GM21825 (cell line): ENCODE measurements around the gene B4GAT1.
"Not testable (repeated sequence)": the region's sequence is repeated elsewhere in the genome, so short reads cannot be mapped to it uniquely, and the experiment has no call there.

Experiments used
- ATAC-seq: cut with Tn5 transposase; IDR thresholded peaks from one replicate; pipeline ENCODE4 v1.9.1; 2021; ENCODE audit warnings: mild to moderate bottlenecking, moderate library complexity; ENCODE audit not compliant: unreplicated experiment

Gene B4GAT1

DNA sequence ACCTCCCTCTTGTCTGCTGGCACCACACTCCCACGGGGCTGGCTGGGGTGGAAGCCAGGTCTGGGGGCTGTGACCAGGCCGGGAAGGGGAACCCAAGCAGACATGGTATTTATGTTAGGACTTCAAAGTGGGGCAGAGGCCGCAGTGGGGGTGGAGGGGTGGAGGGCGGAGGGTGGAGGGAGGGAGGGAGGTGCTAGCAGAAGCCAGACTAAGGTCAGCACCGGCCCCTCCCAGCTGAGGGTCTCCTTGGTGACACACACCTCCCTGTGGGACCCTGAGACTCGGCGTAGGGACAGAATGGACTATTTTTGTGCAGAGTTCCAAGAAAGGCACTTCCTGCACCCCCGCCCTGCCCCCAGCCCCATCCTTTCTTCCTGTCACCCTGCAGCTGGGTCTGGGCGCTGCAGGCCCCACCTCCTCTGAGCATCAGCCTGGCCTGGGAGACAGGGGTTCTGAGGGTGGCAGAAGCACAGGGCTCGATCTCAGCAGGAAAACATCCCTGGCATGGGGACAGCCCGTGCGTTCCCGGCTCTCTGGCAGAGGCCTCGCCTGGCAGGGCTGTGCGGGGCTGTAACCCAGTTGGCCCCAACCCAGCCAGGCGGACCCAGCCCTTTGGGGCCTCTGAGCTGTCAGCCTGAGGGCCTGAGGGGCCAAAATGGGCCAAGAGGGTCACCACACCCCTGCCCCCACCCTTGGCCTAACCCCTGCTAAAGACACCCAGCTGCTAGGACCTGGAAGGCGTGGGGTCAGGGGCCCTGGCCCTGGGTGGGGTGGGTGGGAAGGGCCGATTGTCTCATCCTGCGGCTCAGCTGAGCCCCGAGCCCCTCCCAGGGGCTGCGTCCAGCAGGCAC lies 20.9 kb downstream of the B4GAT1 start:
- ATAC-seq = no peak

DNA sequence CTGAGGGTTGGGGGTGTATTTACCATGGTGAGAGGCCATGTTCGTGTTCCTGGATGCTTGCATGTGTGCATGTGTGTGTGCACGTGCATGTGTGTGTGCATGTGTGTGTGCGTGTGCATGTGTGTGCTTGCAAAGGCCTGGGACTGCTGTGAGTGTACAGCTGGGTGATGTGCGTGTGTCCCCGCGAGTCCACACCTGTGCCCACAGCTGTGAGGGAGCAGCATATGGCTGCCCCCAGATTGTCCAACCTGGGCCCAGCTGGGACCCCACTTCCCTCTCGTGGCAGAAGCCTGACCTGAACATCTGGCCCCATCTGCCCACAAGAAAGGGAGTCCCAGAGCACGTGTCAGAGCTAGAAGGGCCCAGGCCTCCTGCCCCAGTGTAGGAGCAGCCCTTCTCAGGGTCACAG lies 22.2 kb downstream of the B4GAT1 start:
- no peak for ATAC-seq

DNA sequence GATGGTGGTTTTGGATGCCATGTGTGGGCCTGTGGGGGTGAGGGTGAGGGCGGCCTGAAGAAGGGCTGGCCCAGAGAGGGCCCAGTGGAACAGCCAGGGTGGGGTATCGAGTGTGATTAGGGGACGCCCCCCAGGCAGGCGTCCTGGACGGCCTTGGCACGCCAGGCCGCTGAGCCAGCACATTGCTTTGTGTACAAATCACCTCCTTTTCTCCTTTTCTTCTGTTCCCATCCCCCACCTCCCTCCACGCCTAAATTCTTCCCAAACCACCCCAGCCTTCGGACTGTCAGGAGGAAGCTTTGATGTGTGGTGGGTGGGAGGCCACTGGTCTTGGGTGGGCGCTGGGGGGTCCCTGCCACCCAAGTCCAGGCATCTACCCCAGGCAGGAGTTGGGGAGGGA lies 22.8 kb downstream of the B4GAT1 start:
- ATAC-seq = no peak

DNA sequence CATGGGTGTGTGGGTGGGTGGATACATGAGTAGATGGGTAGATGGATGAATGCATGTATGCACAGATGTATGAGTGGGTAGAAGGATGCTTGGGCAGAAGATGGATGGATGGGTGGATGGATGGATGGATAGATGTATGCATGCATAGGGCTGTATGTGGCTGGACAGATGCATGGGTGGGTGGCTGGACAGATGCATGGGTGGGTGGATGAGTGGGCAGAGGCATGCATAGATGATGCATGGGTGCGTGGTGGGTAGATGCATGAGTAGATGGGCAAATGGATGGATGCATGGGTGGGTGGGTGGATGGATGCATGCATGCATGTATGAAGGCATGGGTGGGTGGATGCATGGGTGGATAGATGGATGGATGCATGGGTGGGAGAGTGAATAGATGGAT lies 23.7 kb downstream of the B4GAT1 start:
- no peak for ATAC-seq

DNA sequence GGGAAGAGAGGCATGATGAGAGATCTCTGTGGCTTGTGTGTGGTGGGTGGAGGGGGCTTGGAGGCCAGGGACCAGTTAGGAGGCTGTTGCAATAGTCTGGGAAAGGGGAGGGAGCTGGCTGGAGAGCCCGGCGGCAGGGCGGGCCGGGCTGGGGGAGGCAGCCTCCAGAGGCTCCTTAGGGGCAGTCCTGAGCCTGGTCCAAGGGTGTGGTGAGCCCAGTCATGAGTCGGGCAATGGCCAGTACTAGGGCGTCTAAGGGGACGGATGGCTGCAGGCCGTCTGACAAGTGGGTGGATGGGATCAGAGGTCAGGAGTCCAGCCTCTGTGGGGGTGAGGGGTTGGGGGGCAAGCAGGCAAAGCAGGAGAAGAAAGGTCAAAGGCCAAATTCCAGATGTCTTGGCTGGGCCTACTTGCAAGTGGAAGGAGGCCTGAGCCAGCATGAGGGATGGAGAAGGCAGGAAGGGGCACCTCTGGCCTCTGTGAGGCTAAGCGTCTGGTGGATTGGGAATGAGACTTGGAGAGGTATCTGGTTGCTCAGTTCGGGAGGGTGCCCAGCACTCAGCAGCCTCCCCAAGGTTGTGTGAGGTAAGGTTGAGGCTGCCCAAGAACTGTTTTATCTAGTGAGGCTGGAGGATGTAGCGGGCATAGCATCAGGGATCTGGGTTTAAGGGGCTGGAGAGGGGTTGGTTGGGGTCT lies 24.5 kb downstream of the B4GAT1 start:
- ATAC-seq = no peak

DNA sequence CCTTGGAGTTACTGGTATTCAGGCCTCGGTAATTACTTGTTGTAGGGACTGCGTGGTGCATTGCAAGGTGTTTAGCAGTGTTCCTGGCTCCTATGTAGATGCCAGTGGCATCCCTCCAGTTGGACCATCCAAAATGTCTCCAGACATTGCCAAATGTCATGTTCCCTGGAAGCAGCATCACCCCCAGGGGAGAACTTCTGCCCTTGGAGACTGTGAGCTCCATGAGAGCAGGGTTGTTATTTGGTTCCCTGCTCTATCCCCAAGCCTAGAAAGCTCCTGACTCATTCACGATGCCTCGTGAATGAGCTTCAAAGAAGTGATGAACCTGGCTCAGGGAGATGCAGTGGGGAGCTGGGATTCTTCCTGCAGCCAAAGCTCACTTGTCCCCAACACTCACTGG lies 25.8 kb downstream of the B4GAT1 start:
- ATAC-seq = no peak

DNA sequence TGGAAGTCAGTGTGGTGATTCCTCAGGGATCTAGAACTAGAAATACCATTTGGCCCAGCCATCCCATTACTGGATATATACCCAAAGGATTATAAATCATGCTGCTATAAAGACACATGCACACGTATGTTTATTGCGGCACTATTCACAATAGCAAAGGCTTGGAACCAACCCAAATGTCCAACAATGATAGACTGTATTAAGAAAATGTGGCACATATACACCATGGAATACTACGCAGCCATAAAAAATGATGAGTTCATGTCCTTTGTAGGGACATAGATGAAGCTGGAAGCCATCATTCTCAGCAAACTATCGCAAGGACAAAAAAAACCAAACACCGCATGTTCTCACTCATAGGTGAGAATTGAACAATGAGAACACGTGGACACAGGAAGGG lies 26.7 kb downstream of the B4GAT1 start:
- ATAC-seq = not testable (repeated sequence)

DNA sequence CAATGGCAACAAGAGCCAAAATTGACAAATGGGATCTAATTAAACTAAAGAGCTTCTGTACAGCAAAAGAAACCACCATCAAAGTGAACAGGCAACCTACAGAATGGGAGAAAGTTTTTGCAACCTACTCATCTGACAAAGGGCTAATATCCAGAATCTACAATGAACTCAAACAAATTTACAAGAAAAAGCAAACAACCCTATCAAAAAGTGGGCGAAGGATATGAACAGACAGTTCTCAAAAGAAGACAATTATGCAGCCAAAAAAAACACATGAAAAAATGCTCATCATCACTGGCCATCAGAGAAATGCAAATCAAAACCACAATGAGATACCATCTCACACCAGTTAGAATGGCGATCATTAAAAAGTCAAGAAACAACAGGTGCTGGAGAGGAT lies 27.1 kb downstream of the B4GAT1 start:
- not testable (repeated sequence) for ATAC-seq

DNA sequence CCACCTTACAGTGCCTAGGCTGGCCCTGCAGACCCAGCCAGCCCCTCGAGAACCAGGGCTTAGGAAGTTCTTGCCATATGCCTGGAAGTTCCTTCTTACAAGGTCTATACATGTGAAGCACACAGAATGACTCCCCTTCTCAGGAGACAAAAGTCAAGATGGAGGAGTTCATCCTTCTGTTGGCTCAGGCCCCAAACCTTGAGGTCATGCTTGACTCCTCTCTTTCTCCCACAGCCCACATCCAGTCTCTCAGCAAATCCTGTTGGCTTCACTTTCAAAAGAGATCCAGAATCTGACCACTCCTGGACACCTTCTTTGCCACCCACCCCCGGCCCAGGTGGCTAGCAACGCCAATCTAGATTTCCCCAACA lies 28.8 kb downstream of the B4GAT1 start:
- ATAC-seq = no peak

DNA sequence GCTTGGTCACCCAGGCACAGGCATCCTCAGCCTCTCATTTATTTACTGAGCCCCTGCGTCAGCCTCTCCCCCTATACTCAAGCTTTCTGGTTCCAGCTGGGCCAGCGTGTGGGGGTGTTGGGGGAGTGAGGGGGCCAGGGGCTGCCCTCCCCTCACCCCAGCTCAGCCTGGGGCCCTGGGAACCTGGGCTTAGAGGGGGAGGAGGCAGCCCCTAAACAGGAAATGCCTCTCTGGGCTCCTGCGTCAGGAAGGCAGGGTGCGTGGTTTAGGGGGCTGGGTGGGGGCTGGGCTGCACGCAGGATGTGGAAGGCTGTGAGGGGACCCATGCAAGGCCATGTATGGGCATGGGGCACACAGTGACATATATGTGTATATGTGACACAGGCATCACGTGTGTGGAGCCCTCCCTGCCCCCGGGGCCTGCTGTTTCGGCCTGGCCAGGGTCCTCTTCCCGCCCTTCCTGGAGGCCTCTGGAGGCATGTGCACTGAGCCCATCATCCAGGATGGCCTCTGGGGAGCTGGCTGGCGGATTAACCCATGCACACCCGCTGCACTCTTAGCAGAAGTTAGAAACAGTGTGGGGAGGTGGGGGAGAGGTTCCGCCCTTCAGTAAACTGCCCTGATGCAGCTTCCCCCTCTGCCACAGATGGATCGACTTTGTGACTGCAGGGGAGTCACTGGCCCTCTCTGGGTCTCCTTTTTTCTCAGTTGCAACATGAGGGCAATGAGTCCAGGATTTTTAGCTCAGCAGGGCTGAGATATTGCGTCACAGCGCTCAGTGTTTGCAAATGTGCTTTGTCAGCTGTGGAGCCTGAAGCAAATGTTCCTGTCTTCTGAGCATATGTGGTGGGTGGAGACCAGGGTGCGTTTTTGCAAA lies 29.5 kb downstream of the B4GAT1 start:
- no peak for ATAC-seq

DNA sequence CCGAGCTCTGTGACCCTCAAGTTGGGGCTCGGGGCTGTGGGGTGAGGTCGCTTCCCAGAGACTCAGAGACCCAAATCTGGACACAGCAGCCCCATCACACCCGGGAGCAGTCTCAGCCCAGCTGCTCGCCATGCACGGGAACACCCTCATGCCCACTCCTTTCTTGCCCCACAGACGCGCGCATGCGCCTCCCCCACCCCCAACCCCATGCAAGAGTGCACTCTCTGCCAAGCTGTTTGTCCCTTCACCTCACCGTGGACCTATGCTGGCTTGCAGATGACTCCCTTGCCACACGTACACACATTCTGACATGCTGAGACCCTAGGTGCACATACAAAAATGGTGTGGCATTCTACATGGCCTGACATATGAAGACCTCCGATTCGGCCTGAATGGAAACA lies 30.1 kb downstream of the B4GAT1 start:
- no peak for ATAC-seq

DNA sequence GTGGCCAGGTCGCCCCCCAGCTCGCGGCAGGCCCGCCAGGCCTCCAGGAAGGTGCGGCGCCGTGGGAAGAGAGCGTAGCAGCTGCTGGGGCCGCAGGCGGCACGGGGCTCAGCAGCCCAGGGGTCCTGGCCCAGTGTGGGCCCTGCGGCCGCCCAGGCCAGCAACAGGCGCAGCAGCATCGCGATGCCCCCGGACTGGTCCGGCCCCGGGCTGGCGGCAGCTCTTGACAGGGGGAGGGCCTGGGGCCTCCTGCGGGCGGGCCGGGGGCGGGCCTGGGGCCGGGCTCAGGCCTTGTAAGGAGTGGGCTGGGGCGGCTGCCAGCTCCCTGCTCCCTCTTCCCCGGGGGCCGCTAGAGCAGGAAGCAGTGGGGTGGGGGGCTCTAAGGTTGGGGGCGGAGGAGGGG lies 30.6 kb downstream of the B4GAT1 start, which contains the start of gene CD248:
TSS of gene CD248 (minus strand) at position 196 of the 403 bp plus-strand sequence. CDS start at position 179, 17 bp downstream.
- ATAC-seq = no peak

DNA sequence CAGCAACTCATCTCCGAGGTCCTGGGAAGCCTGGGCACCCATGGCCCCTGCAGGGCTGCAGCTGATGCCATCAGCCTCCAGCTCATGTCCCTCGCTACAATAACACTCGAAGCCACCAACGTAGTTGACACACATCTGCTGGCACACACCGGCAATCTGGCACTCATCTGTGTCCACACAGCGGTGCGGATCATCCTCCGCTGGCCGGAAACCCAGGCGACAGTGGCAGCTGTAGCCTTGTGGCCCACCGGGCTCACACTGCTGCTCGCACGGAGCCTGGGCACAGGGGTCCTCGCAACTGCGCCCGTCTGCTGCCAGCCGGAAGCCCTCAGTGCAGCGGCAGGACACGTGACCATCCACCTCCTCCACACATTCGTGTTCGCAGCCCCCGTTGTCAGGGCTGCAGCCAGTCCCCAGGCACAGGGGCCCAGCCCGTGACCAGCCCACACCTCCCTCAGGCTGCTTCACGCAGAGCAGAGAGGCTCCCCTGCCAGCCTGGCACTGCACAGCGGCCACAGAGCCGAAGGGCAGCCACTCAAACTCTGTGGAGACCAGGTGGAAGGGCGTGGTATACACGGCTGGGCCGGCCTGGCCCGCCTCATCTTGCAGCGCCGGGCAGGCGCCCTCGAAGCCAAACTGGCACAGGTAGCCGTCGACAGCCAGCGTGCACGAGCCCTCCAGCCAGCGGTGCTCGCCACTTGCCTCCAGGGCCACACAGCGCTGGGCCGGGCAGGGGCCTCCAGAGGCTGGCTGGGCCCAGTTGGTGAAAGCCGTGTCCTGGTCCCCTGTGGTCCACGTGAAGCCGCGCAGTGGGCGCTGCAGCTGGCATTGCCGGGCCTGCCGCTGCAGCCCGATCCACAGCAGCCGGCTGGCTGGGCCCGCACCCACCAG lies 31.3 kb downstream of the B4GAT1 start:
- ATAC-seq = no peak

DNA sequence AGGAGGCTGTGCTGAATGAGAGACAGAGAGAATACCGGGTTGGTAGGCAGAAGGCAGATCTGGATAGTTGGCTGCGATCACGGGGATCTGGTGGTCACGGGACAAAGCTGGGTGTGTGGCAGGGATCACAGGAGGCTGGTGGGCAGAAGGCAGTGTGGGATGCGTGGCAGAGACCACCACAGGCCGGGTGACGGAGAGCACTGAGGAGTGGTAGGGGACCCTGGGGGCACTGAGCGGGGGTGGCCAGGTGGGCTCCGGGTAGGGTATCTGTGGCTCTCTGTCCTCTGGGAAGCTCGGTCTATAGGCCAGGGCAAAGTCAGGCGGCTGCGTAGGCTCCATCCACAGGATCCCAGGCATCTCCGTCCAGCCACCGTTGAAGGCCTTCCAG lies 31.9 kb downstream of the B4GAT1 start:
- ATAC-seq = no peak

DNA sequence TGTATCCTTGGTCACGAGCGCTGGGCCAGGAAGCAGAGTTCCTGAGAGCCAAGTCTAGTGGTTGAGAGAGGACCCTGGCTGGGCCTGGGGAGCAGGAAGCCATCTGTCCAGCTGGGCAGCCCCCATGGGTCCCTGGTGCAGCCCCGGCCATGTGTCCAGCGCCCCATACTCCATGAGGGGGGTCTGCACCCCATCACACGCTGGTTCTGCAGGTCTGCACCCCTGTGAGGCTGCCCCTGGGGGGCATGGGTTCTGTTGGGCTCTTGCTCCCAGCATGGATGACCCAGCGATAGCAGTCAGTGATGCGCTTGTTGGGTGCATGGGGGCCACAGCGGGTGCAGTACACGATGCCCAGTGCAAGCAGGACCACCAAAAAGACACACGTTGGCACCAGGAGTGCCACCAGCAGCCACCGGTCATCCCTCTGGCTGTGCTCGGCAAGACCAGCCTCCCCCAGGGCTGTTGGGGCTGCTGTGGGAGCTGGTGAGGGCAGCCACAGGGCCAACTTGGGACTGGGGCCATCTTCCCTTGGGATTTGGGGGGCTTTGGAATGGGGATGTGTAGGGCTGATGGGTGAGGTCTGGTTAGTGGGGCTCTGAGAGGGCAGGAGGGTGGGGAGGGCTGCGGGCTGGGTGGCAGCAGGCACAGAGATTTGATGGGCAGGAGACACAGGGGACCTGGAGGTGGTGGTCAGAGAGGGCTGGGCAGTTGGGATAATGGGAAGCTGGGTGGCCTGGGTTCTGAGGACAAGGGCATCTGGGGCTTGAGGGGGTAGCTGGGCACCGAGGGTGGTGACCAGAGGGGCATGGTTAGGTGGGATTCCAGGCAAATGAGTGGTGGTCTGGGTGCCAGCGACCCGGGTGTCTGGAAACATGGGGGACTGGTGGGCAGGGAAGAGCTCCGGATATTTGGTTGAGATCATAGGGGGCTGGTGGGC lies 32.6 kb downstream of the B4GAT1 start:
- no peak for ATAC-seq

DNA sequence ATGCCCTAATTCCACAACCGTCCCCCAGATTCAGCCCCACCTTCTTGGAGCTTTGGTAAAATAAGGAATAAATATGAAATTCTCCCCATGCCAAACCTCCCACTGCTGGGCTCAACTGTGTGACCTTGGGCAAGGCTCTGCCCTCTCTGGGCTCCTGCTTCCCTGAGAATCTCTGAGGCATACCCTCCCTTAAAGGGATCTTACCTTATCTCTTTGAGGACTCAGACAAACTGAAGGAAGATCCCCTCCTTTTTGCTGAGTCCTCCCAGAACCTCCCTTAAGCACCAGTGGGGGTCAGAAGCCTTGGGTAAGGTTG lies 33.3 kb downstream of the B4GAT1 start:
- no peak for ATAC-seq

DNA sequence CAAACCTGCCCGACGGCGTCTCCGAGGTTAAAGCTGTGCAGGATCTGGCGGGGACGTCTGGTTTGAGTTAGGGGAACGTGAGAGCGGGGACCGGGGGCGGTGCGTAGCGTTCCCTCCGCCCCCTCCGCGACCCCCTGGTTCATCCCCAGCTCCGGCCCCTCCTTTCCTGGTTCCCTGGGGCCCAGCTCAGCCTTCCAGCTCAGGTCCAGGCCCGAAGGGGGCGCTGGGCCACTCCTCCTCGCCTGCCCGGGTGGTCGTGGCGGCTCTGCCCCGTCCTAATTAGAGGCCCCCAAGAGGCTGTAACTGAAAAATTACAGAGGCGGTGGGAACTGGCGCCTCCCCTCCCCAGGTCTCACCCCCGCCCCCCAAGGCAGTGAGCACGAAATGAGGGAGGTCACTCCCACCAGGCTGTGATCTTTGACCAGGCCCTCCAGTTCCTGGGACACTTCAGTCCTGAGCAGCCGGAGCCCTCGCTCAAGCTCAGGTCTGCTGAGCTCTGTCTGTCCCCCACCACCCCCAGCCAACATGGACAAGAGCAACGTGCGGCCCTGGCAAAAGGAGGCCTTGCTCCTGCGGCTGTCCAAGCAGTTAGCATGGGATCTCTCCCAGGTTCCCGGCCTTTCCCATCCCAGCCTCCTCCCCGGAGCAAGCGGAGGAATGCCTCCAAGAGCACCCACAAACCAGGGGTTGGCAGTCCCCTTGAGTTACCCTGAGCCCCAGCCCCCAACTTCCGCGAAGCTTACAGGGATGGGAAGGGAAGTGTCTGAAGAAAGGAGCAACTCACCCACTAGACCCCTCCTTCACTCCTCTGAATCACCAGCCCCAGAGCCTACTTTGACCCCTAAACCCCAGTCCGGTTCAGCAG lies 33.9 kb downstream of the B4GAT1 start:
- no peak for ATAC-seq

DNA sequence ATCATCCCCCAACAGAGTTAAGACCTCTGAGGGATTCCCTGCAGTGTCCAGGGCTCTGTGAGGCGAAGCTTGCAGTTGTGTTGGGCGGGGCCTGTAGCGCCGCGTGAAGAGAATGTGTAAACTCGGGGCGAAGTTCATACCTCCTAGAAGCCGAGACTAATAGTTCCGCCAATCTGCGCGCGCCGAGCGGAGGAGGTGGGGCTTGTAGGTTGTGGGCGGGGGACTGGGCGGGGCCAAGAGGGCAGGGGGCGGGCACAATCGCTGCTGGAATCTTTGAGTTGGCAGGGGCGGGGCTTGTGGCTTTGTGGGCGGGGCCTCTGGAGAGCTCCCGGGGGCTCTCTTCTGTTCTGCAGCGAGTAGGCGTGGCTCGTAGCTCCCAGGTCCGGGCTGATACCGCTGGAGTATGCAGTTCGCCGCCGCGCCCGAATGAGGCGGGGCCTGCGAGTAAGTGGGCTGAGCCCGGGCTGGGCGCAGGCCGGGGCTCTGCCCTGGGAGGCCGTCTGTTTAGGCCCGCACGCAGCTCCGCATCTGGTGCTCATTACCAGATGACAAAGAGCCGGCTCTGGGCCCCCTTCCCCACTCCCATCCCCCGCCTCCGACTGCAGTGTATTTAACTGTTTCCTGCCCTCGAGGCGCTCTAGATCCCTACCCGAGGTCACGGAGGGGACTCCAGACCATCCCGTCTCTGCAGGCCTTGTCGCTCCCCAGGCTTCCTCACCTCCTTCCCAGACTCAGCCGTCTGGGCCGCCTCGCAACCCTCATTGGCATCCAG lies 34.7 kb downstream of the B4GAT1 start:
- peak; percentile 61 for ATAC-seq
